ENCODE measurements around the gene EXOC6B.
A peak's percentile ranks its signal among the peaks of the same experiment; 100 is the strongest.

Gene EXOC6B

DNA sequence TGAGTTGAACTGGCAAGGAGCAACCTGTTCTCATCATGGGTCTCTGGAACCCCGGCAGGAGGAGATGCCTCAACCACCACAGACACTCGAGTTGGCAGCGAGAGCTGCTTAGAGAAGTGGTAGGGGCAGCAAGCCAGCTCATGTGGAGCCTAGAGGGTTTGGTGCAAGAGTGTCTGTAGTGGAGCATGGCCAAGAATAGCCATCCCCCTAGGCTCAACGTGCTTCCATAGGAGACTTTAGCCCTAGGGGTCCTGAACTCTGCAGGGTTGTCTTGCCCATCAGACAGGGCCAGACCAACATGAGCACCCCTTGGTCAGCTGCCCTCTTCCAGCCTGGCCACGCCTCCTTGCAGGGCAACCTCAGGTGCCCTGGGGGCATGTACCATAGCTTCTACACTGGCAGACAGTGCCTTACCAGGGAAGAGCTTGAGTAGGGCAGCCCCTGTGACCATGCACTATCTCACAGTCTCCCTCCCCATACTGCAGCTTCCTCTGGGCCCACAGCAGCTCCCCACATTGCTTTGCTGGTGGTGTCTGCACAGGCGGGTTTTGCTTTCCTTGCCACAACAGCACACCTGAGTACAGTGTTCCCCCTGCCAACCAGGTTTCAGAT is 187.1 kb downstream of the EXOC6B start:
- Histone ChIP-seq H3K4me3 (ENCODE audit: low read depth, low read length) (no peak overlapping the region), H3K4me1 (ENCODE audit: control insufficient read depth, insufficient read depth, low read length) (no peaks in the 10 kb centered on the region), H3K27ac (ENCODE audit: extremely low read depth, low read depth, low read length) (no peak overlapping the region), H3K36me3 (ENCODE audit: control insufficient read depth in 2 of 2, insufficient read depth in 1 of 2, low read length in 2 of 2) (no peaks in the 10 kb centered on the region), H3K9me3 (ENCODE audit: control insufficient read depth, insufficient read depth, low read depth, low read length) (no peaks in the 10 kb centered on the region)
- TF ChIP-seq ZNF169 (tag by site-specific recombination; IDR thresholded peaks at IDR 0.05) (no peak), ZNF366 (tag by site-specific recombination; conservative IDR thresholded peaks at IDR 0.05) (no peak), ZNF140 (tag by site-specific recombination; IDR thresholded peaks at IDR 0.05) (no peak), ZSCAN5A (tag by site-specific recombination; IDR thresholded peaks at IDR 0.05) (no peak), SETDB1 (IDR thresholded peaks at IDR 0.05; ENCODE audit: insufficient read length, low read length) (no peak), ZBTB44 (tag by site-specific recombination; IDR thresholded peaks at IDR 0.05) (no peak), HOXA7 (CRISPR knock-in tag; IDR thresholded peaks at IDR 0.05; ENCODE audit: borderline replicate concordance) (no peak), ZFP37 (tag by site-specific recombination; IDR thresholded peaks at IDR 0.05) (no peak), ZBTB48 (tag by site-specific recombination; IDR thresholded peaks at IDR 0.05) (no peak), ZNF211 (tag by site-specific recombination; IDR thresholded peaks at IDR 0.05; ENCODE audit: low read depth) (no peak), ZNF544 (tag by site-specific recombination; IDR thresholded peaks at IDR 0.05) (no peak), ZNF114 (tag by site-specific recombination; IDR thresholded peaks at IDR 0.05) (no peak), ZNF837 (tag by site-specific recombination; IDR thresholded peaks at IDR 0.05) (no peak), ZFP41 (tag by site-specific recombination; IDR thresholded peaks at IDR 0.05; ENCODE audit: borderline replicate concordance) (no peak), ZNF426 (tag by site-specific recombination; IDR thresholded peaks at IDR 0.05) (no peak)
- TF ChIP-seq, protein P1, sequence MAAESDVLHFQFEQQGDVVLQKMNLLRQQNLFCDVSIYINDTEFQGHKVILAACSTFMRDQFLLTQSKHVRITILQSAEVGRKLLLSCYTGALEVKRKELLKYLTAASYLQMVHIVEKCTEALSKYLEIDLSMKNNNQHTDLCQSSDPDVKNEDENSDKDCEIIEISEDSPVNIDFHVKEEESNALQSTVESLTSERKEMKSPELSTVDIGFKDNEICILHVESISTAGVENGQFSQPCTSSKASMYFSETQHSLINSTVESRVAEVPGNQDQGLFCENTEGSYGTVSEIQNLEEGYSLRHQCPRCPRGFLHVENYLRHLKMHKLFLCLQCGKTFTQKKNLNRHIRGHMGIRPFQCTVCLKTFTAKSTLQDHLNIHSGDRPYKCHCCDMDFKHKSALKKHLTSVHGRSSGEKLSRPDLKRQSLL (tag by site-specific recombination; IDR thresholded peaks at IDR 0.05), result no peak
- POLR2A ChIA-PET, result no interaction called here
- CTCF ChIA-PET, result interaction anchor here (0.6 kb wide), 1 partner anchor 23 kb away, joined by 3 read pairs; no protein-coding TSS in a partner anchor

GRCh38 chr2:72636210-72636609 is 189.6 kb downstream of the EXOC6B start:
- no peaks in the 10 kb centered on the region for H3K9me3 ChIP-seq (ENCODE audit: control insufficient read depth, insufficient read depth, low read depth, low read length)
- ChIA-PET POLR2A (no interaction called here), CTCF (no interaction called here)
- no peak for TF ChIP-seq ZNF792 (tag by site-specific recombination; IDR thresholded peaks at IDR 0.05)
- TF ChIP-seq FEZF1 (tag by site-specific recombination; IDR thresholded peaks at IDR 0.05), result no peak
- no peak for TF ChIP-seq ZNF501 (tag by site-specific recombination; IDR thresholded peaks at IDR 0.05)
- no peak for TF ChIP-seq ZNF341 (tag by site-specific recombination; IDR thresholded peaks at IDR 0.05; ENCODE audit: low read depth)
- TF ChIP-seq, protein P2, sequence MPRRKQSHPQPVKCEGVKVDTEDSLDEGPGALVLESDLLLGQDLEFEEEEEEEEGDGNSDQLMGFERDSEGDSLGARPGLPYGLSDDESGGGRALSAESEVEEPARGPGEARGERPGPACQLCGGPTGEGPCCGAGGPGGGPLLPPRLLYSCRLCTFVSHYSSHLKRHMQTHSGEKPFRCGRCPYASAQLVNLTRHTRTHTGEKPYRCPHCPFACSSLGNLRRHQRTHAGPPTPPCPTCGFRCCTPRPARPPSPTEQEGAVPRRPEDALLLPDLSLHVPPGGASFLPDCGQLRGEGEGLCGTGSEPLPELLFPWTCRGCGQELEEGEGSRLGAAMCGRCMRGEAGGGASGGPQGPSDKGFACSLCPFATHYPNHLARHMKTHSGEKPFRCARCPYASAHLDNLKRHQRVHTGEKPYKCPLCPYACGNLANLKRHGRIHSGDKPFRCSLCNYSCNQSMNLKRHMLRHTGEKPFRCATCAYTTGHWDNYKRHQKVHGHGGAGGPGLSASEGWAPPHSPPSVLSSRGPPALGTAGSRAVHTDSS (tag by site-specific recombination; IDR thresholded peaks at IDR 0.05), result peak; percentile 51; the same call in 1 of the 2 replicates
- TF ChIP-seq ZNF335 (tag by site-specific recombination; conservative IDR thresholded peaks at IDR 0.05), result no peak
- TF ChIP-seq ZFP3 (tag by site-specific recombination; IDR thresholded peaks at IDR 0.05; ENCODE audit: low read depth), result no peak
- no peak for TF ChIP-seq ZNF548 (tag by site-specific recombination; IDR thresholded peaks at IDR 0.05)
- no peak for TF ChIP-seq IKZF3 (tag by site-specific recombination; IDR thresholded peaks at IDR 0.05)
- TF ChIP-seq, protein P3, sequence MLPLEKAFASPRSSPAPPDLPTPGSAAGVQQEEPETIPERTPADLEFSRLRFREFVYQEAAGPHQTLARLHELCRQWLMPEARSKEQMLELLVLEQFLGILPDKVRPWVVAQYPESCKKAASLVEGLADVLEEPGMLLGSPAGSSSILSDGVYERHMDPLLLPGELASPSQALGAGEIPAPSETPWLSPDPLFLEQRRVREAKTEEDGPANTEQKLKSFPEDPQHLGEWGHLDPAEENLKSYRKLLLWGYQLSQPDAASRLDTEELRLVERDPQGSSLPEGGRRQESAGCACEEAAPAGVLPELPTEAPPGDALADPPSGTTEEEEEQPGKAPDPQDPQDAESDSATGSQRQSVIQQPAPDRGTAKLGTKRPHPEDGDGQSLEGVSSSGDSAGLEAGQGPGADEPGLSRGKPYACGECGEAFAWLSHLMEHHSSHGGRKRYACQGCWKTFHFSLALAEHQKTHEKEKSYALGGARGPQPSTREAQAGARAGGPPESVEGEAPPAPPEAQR (tag by site-specific recombination; IDR thresholded peaks at IDR 0.05), result no peak
- TF ChIP-seq ZNF37A (tag by site-specific recombination; IDR thresholded peaks at IDR 0.05), result no peak

More at GRCh38 chr2:72636210-72636609, 189.6 kb downstream of the EXOC6B start:
- no peaks in the 10 kb centered on the region for H3K36me3 ChIP-seq (ENCODE audit: control insufficient read depth in 2 of 2, insufficient read depth in 1 of 2, low read length in 2 of 2)
- H3K4me1 ChIP-seq (ENCODE audit: control insufficient read depth, insufficient read depth, low read length), result no peaks in the 10 kb centered on the region
- H3K27ac ChIP-seq (ENCODE audit: extremely low read depth, low read depth, low read length), result no peak overlapping the region
- H3K4me3 ChIP-seq (ENCODE audit: low read depth, low read length), result no peak overlapping the region
